Endometrial microvascular endothelial cells (primary cell): Measurements from ENCODE around the gene TRMT6. TPM values are rescaled to one million over a fixed set of nuclear protein-coding genes. Genes with fewer than 3 reads are reported as not detected.

Experiments used
- in situ Hi-C: cut with HindIII; loops from 2 replicates; pipeline ENCODE4 v1.10.0; 2017; ENCODE audit warnings: low sequenced_read_pairs, low pct_unique_long_range_greater_than_20kb; ENCODE audit errors: inconsistent ontology term
- total RNA-seq: library from RNA; depleted of rRNA; stranded (reverse); fragments of >200 nt; gene quantifications from one replicate; pipeline ENCODE4 v1.2.3, GENCODE V29; 2015; ENCODE audit errors: inconsistent ontology term

Gene TRMT6, protein sequence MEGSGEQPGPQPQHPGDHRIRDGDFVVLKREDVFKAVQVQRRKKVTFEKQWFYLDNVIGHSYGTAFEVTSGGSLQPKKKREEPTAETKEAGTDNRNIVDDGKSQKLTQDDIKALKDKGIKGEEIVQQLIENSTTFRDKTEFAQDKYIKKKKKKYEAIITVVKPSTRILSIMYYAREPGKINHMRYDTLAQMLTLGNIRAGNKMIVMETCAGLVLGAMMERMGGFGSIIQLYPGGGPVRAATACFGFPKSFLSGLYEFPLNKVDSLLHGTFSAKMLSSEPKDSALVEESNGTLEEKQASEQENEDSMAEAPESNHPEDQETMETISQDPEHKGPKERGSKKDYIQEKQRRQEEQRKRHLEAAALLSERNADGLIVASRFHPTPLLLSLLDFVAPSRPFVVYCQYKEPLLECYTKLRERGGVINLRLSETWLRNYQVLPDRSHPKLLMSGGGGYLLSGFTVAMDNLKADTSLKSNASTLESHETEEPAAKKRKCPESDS
- 10.2 TPM for total RNA-seq

DNA sequence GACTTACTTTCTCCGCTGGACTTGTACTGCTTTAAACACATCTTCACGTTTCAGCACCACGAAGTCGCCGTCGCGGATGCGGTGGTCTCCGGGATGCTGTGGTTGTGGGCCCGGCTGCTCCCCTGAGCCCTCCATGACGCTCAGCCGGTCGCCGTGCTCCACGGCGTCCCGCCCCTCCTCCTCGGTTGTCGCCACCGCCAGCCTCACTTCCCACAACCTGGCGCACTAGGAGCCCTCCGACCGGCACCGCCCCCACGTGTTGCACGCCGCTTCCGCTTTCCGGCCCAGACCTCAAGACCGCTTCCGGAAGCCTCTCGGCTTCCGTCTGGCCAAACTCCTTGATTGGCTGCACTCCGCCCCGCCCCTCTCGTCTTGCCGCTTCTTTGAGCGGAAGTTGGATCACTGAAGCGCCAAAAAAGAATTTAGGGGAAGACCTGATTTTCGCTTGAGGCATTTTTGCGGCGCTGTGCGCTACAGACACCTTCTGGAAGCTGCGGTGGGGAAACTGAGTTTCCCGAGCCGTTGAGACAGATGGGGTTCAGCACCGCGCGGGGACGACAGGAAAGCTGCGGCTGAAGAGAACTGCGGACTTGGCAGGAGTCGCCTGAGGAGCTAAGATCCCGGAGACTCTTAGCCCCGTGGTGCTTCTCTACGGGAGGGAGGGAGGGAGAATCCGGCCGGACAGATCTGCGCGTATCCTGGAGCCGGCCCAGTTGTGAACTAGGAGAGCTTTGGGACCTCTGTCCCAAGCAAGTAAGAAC lies at the start of gene TRMT6, which contains the start of gene MCM8:
TRMT6 (minus strand) TSS at position 263 of the 761 bp plus-strand sequence; CDS start at position 135, 128 bp downstream.
MCM8 (plus strand) TSS at position 382 of the 761 bp plus-strand sequence. CDS start 1,364 bp downstream, outside the sequence.
- in situ Hi-C loops = no loop called here

DNA sequence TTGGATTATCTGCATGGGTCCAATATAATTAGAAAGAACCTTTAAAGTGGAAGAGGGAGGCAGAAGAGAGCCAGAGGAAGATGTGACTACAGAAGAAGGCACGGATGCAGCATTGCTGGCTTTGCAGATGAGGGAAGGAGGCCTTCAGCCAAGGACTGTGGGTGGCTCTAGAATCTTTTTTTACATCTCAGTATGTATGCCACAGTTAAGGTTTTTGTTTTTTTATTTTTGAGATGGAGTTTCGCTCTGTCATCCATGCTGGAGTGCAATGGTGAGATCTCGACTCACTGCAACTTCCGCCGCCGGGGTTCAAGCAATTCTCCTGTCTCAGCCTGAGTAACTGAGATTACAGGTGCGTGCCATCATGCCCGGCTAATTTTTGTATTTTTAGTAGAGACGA lies 49.5 kb upstream of the TRMT6 start:
- in situ Hi-C loops = no loop called here

DNA sequence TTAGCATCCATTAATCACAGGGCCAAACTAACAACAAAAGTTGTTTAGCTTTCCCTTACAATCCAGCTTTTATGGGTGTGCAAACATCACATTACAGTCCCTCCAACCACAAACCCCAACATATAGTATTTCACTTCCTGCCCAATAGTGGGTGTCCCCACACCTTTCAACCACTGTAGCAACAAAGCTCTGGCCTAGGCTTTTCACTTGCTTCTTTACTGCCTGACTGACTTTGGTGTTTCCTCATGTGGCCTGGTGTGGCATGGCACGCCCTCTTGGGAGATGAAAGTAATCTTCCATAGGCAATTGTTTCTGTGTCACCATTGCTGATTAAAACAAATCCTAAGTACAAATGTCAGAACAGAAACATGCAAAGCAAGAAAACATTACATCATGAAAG lies 46.4 kb upstream of the TRMT6 start:
- in situ Hi-C loops = no loop called here

DNA sequence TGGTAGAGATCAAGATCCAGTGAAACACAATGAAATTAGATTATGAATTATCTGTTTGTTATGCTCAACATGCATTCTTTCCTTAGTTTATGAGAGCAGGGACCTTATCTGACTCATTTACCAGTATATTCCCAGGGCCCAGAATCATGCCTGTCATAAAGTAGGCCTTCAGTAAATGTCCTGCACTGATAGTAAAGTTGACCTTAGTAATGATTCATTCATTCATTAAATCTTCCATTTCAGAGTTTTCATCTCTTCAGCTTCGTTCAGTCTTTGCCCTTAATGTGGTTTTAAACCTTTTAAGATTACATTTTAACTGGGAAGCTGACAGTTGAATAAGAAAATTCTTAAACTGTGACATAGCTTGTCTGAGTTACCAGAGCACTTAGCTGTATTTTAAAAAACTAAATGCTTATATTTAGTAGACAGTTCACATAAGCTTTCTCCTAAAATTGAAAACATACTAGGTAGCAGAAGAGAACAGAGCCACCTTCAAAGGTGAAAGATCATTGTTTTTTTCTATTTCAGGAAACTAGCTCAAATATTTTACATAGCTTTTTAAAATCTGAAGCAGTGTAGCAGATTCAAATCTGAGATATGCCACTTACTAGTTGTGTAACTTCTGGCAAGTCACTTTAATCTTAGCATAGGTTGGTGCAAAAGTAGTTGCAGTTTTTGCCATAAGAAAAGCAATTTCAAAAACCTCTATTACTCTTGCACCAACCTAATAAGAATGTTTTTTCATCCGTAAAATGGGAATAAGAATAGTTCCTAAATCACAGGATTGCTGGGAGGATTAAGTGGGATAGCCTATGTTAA lies 41.5 kb upstream of the TRMT6 start:
- in situ Hi-C loops = no loop called here

DNA sequence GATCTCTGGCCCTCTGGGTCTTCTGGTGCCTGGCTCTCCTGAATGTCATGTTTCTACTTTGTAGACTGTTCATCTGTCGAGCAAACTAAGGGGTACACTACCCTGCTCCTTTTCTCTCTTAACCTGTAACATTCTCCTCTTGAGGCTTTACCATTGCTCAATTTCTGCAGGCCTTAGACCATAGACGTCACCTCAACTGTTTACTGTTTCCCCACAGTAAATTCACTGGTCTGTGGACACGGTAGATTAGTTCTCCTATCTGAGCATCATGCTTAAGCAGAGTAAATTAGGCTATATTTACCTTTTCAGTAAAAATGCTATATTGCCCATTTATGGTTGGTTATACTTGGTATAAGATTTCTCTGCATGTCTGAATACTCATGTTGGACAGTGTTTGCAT lies 40.6 kb upstream of the TRMT6 start:
- in situ Hi-C loops = no loop called here

DNA sequence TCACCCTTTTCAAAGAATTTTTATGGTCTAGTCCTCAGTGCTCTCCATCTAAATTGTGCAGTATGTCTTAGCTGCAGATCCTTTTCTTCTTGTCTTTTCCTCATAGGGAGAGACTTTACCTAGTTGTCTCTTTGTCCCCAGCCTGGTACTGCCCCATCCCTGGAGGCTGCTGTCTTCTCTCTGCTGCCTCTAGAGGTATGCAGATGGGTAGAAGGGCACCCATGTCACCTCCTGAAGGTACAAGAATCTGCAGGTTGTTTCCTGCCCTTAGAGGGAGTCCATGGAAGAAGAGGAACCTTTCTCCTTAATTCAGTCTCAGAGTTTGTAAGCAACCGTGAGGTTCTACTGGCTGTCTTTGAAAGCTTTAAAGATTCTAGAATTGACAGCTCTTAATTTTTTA lies 39.2 kb upstream of the TRMT6 start:
- in situ Hi-C loops = no loop called here

DNA sequence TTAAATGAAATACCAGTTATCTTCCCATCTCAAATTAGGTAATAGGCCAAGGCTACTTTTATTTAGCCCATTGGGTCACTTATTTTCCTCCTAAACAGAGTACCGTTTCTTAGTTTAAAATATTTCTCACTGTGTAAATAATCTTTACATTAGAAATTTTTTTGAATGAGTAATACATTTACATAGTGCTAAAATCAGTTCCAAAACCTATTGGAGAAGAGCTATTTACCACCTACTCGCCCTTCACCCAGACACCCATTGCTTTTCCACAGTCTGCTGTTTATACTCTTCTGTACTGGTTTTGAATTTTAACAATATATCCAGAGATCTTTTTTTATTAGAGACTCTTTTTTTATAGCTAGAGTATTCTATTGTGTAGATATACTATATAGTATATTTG lies 37.0 kb upstream of the TRMT6 start:
- in situ Hi-C loops = no loop called here

DNA sequence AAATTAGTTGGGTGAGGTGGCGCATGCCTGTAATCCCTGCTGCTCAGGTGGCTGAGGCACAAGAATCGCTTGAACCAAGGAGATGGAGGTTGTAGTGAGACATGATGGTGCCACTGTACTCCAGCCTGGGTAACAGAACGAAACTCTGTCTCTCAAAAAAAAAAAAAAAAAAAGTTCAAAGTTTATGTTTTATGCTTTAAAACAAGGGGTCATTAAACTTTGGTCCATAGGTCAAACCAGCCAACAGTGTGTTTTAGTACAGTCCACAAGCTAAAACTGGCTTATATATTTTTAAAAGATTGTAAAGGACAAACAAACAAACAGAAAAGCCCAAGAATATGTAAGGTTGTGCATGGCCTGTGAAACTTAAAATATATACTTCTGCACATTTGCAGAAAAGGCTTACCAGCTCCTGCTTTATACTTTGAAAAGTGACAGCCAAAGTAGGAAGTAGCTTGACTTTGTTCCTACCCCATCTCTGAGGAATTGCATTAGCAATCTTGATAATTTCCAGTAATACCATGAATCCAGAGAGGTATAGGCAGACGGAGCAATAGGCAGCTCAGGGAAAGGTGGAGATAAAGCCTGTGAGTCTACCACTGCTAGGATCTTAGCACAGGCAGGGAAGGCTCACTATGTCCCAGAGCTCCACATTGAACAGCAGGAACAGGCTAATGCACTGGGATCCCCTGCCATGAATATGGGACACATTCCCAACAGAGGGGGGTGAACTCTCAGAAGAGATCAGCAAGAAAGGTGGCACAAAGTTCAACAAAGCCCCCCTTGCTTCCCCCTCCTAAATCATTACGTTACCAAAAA lies 30.6 kb upstream of the TRMT6 start:
- in situ Hi-C loops = no loop called here

DNA sequence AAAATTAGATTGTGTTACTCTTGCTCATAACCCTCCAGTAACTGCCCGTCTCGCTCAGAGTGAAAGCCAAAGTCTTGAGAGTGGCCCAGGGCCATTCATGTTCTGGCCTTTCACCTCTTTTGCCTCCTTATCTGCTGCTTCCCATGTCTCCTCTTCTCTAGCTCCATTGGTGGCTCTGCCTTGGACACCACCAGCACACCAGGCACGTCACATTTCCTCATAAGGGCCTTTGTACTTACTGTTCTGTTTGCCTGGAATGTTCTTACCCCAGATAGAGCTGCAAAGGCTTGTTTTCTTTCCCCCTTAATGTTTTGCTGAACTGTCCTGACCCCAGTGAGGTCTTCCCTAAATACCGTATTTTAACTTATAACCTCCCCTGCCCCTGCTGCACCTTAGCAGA lies 29.5 kb upstream of the TRMT6 start:
- in situ Hi-C loops = no loop called here

DNA sequence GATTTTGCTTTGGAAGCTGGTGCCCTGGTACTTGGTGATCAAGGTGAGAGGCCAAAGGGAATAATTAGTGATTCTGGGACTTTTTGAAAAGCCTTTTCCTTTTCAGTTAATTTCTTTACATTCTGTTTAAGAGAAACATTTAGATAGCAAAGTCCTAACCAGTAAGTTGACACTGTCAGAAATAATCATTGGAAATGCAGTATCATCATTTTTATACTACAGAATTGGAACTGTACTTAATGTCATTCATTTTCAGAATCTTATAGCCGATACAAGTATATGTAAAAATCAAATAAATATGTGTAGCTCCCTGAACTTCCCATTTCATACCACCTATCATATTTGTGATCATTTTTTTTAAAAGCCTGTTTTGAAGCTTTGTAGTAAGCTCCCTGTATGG lies 27.6 kb upstream of the TRMT6 start:
- in situ Hi-C loops = no loop called here

DNA sequence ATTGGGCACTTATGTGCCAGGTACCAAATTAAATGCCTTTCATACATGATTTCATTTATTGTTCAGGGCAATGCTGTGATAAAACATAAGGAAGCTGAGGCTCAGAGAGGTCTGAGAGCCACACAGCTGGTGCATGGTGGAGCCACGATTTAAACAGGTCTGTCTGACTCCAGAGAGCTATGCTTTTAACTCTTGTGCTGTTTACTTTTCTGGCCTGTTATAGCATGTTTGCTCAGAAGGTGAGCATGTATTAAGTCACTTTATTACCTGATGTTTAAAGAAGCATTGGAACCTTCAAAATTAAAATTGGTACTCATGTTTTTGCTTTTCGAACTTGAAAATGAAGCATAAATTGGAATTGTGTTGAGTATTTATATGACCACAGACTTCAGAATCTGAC lies 26.9 kb upstream of the TRMT6 start:
- in situ Hi-C loops = no loop called here

DNA sequence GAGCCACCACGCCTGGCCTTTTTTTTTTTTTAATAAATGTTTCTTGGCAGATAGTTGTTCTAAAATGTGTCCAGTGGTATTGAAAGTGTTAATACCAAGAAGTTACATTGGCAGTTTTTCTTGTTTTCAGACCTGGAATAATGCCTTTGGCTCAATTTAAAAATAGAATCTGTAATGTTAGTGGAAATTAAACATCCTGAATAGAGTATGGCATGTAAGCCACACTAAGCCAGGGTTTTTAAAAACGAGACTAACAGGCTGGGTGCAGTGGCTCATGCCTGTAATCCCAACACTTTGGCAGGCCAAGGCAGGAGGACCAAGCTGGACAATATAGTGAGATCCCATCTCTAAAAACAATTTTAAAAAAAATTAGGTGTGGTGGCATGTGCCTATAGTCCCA lies 25.4 kb upstream of the TRMT6 start:
- in situ Hi-C loops = no loop called here

DNA sequence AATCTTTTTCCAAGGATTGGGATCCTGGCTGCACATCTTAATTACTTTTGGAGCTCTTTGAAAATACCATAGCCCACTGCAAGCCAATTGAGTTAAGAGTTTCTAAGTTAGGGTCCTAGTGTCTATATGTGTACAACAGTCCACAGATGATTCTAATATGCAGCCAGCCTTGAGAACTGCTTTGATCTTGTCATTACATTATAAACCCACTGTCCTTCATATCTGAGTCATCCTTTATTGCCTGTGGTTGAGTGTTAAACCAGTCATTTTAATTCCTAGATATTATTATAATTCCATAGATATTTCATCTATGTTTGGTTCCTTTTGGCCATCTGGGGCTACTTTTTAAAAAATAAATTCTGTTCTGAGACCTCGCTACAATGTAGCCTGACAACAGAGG lies 24.2 kb upstream of the TRMT6 start:
- in situ Hi-C loops = no loop called here

DNA sequence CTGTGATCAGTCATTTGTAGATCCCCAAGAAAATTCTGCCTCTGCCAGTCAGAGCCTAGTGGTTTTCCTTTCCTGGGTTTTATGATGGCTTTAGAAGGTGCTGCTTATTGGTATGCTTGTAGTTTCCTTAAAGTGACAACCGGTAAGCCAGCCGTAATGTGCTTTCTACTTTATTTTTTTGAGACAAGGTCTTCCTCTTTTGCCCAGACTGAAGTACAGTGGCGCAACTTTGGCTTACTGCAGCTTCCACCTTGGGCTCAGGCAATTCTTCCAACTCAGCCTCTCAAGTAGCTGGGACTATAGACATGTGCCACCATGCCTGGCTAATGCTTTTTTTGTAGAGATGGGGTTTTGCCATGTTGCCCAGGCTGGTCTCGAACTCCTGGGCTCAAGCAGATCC lies 23.6 kb upstream of the TRMT6 start:
- in situ Hi-C loops = no loop called here

DNA sequence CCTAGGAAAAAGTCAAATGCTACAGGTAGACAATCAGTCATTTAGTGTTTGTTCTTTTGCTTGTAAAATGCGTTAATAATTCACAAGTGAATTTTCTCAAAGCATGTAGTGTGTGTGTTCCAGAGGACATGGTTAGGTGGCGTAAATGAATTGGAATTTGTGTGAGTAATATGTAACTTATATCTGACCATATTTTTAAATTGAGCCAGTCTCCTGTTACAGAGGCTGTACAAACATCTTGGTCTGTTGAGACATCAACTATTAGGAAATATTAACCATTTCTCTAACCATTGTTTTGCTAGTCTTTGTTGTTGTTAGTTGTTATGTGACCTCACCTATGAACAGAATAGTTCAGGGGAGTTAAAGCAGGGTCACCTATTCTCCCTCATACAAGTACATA lies 22.8 kb upstream of the TRMT6 start:
- in situ Hi-C loops = no loop called here

DNA sequence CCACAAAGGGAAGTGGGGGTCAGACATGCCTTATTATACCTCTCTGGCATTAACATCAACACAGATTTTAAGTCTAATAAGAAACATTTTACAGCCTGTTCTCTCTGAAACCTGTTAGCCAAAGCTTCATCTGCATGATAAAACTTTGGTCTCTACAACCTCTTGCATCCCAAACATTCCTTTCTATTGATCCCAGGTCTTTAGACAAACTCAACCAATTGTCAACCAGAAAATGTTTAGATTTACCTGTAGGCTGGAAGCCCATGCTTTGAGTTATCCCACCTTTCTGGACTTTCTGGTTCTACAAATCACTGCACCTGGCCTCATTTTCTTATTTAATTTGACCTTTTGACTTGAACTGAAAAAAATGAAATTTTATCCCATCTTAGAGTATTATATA lies 20.9 kb upstream of the TRMT6 start:
- in situ Hi-C loops = no loop called here

DNA sequence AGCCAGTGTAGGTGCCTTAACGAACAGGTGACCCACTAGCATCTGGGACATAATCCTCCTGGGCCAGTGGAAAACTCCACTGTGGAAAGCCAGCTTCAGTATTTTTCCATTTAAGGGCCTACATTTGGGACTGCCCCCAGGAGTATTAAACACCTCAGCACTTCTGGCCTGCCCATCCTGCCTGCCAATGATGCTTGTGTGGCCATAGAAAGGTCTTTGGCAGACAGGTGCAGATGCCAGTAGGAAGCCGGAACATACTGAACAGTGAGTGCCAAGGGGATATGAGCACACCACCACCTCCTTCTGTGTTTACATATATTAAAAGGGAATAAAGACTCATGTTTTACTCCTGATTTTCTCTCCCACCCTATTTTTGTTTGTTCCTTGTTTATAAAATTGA lies 20.0 kb upstream of the TRMT6 start:
- in situ Hi-C loops = no loop called here

DNA sequence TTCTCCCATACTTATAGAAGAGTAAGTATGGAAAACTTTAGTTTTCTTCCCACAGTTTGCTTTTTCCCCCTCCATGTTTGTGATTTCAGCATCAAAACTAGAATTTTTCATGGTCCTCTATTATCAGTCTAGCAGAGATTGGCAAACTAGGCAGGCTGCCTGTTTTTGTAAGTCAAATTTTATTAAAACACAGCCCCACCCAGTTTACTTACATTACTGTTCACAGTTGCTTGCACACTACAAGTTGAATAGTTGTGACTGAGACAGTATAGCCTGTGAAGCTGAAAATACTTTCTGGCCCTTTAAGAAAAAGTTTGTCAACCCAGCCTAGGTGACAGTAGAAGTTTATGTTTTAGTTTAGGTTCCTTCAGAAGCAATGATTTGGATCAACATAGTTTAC lies 19.6 kb upstream of the TRMT6 start:
- in situ Hi-C loops = no loop called here
